ENCODE data around the gene RPL37. TPM values are rescaled to one million over a fixed set of nuclear protein-coding genes. Genes with fewer than 3 reads are reported as not detected.

RPL37 gene
- total RNA-seq, 1 experiment from 2014 or later: 1,699 TPM

DNA sequence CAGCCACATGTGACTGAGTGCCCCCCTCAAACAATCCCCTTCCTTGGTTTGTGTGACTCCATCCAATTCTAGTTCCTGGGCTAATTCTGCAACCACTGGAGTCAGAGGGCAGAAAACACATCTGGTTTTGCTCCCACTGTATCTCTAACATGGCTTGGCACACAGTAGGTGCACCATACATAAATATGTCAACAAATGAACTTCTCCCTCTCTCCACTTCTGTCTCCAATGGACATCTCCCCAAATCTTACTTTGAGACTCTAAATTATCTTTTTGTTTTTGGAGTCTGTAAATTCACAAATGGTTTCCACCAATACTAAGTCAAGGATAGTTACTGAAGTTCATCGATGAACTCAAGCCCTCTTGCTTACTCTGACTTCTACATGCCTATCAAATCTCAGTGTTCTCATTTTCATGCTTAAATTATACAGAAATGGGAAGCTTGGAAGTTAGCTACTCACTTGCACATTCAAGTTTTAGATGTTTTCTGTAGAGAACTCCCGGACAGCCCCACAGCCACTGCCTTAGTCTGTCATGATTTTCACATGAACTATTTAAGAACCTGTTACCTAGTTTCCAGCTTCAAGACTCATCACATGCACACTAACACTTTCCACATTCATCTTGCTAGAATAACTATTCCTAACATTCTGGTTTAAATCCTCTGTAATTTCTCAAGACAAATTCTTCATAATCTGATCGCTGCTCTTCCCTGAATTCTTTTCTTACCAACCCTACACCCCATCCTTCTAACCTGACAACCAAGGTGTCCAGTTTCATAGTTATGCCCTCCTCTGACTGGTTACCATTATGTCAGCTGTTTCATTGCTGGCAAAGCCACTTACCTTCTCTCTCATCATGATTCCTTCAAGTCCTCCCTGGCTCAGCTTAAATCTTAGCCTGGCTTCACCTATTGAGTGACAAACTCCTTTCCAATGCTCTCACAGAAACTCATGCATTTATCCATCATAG, 6.0 kb downstream of the RPL37 start:
- no TSS peak for BruUV-seq (replicated peaks)
- Mint-ChIP-seq H3K27ac (ENCODE audit: unreplicated experiment) (peak overlapping the region; percentile 83), H3K36me3 (ENCODE audit: insufficient read depth, unreplicated experiment) (peaks cover 93% of the 10 kb centered on the region), H3K27me3 (ENCODE audit: insufficient read depth, unreplicated experiment) (no peaks in the 10 kb centered on the region), H3K9me3 (ENCODE audit: unreplicated experiment) (no peaks in the 10 kb centered on the region), H3K4me1 (ENCODE audit: low read depth, unreplicated experiment) (peaks cover 23% of the 10 kb centered on the region), H3K4me3 (ENCODE audit: unreplicated experiment) (no peak overlapping the region)
- intact Hi-C loops (cut with micrococcal nuclease; ENCODE audit: unreplicated experiment): no loop called here
- ChIA-PET POLR2A (interaction anchor here (0.6 kb wide), 1 partner anchor 30 kb away, joined by 5 read pairs; the partner anchor contains the start of gene PRKAA1), CTCF (no interaction called here)
- peaks cover 18% of the 10 kb centered on the region for H3K36me3 ChIP-seq (ENCODE audit: control insufficient read depth, insufficient read depth, low read length)
- H3K4me3 ChIP-seq (ENCODE audit: low read depth, low read length): no peak overlapping the region
- H3K9me3 ChIP-seq: no peaks in the 10 kb centered on the region
- TF ChIP-seq, protein P1, sequence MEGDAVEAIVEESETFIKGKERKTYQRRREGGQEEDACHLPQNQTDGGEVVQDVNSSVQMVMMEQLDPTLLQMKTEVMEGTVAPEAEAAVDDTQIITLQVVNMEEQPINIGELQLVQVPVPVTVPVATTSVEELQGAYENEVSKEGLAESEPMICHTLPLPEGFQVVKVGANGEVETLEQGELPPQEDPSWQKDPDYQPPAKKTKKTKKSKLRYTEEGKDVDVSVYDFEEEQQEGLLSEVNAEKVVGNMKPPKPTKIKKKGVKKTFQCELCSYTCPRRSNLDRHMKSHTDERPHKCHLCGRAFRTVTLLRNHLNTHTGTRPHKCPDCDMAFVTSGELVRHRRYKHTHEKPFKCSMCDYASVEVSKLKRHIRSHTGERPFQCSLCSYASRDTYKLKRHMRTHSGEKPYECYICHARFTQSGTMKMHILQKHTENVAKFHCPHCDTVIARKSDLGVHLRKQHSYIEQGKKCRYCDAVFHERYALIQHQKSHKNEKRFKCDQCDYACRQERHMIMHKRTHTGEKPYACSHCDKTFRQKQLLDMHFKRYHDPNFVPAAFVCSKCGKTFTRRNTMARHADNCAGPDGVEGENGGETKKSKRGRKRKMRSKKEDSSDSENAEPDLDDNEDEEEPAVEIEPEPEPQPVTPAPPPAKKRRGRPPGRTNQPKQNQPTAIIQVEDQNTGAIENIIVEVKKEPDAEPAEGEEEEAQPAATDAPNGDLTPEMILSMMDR (IDR thresholded peaks at IDR 0.05; ENCODE audit: insufficient read depth in 1 of 2, low read depth in 1 of 2, low read length in 1 of 2, severe bottlenecking in 1 of 2, unreplicated experiment in 1 of 2): no peak
- H3K27me3 ChIP-seq (replicated peaks; ENCODE audit: control insufficient read depth, insufficient read depth, low read length): no peaks in the 10 kb centered on the region
- peaks cover 18% of the 10 kb centered on the region for H3K4me1 ChIP-seq
- DNase-seq: no peak

DNA sequence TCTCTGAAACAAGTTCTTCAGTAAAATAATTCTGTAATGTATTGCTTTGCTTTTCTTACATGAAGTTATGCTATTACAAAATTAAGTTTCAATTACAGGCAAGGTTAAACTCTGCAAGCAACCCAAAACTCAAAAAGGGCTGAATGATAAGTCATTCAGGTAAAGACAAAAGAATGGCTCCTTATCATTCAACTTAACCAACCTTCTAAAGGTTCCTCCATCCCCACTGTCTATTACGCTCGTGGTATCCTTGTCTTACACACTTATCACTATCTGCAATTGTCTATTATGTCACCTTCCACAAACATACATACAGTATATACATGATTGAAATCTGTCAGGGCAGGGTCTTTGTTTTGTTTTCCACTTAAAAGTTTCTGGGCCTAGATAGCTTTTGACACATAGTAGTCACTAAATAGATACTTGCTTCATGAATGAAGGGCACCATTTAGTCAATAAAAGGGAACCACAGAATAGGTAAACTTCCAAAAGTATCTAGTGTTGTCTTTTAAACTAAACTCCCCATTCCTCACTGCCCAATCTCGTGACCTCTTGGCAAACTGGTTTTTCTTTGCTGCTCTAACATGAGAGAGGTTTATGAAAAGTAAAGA, 6.9 kb downstream of the RPL37 start:
- H3K4me3 Mint-ChIP-seq (ENCODE audit: unreplicated experiment): no peak overlapping the region
- no peaks in the 10 kb centered on the region for H3K9me3 Mint-ChIP-seq (ENCODE audit: unreplicated experiment)
- POLR2A ChIA-PET: interaction anchor here (0.6 kb wide), 1 partner anchor 1457 kb away, joined by 3 read pairs; no protein-coding TSS in a partner anchor
- no TSS peak for BruUV-seq (replicated peaks)
- intact Hi-C loops (cut with micrococcal nuclease; ENCODE audit: unreplicated experiment): no loop called here
- no peak for DNase-seq
- Histone ChIP-seq H3K27me3 (replicated peaks; ENCODE audit: control insufficient read depth, insufficient read depth, low read length) (no peaks in the 10 kb centered on the region), H3K36me3 (ENCODE audit: control insufficient read depth, insufficient read depth, low read length) (peaks cover 16% of the 10 kb centered on the region), H3K4me3 (ENCODE audit: low read depth, low read length) (no peak overlapping the region), H3K4me1 (peaks cover 13% of the 10 kb centered on the region), H3K9me3 (no peaks in the 10 kb centered on the region)
- CTCF ChIA-PET: no interaction called here
- TF ChIP-seq, protein P1 (IDR thresholded peaks at IDR 0.05; ENCODE audit: insufficient read depth in 1 of 2, low read depth in 1 of 2, low read length in 1 of 2, severe bottlenecking in 1 of 2, unreplicated experiment in 1 of 2): no peak
- H3K4me1 Mint-ChIP-seq (ENCODE audit: low read depth, unreplicated experiment): peaks cover 23% of the 10 kb centered on the region
- peaks cover 85% of the 10 kb centered on the region for H3K36me3 Mint-ChIP-seq (ENCODE audit: insufficient read depth, unreplicated experiment)
- no peaks in the 10 kb centered on the region for H3K27me3 Mint-ChIP-seq (ENCODE audit: insufficient read depth, unreplicated experiment)
- H3K27ac Mint-ChIP-seq (ENCODE audit: unreplicated experiment): peak overlapping the region; percentile 83

DNA sequence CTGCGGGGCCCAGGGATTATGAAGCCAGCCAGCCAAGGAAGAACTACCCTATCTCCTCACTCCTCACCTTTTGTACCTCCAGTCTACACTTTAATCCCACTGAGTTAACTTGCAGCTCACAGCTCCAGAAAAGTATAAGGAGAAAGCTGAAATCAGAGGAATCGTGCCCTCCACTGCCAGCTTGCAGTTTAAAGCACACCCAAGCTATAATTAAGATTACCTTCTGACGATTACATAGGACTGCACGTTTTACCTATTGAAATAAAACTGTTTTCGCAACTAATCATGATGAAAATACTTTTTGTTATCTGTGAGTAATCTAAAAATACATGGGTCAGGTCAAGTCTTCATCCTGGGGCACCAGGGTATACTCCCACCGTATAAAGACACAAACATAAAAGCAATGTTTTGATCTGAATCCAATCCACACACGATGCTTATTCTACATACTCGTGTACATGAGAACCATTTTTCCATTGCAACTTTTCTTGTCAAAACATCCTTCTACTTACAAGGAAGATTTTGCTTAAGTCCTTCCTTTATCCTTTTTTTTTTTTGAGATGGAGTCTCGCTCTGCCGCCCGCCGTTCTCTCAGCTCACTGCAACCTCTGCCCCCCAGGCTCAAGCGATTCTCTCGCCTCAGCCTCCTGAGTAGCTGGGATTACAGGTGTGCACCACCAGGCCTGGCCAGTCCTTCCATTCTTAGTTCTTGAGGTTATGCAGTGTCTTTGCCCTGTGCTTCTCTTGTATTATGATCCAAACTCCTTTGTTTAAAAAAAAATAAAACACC, 7.6 kb downstream of the RPL37 start:
- peaks cover 77% of the 10 kb centered on the region for H3K36me3 Mint-ChIP-seq (ENCODE audit: insufficient read depth, unreplicated experiment)
- peaks cover 23% of the 10 kb centered on the region for H3K4me1 Mint-ChIP-seq (ENCODE audit: low read depth, unreplicated experiment)
- no peak overlapping the region for H3K27ac Mint-ChIP-seq (ENCODE audit: unreplicated experiment)

More for the DNA sequence above, 7.6 kb downstream of the RPL37 start:
- TF ChIP-seq, protein P1 (IDR thresholded peaks at IDR 0.05; ENCODE audit: insufficient read depth in 1 of 2, low read depth in 1 of 2, low read length in 1 of 2, severe bottlenecking in 1 of 2, unreplicated experiment in 1 of 2): no peak
- H3K9me3 Mint-ChIP-seq (ENCODE audit: unreplicated experiment): no peaks in the 10 kb centered on the region
- BruUV-seq (replicated peaks): no TSS peak
- Histone ChIP-seq H3K4me3 (ENCODE audit: low read depth, low read length) (no peak overlapping the region), H3K9me3 (no peaks in the 10 kb centered on the region), H3K27me3 (replicated peaks; ENCODE audit: control insufficient read depth, insufficient read depth, low read length) (no peaks in the 10 kb centered on the region), H3K4me1 (peaks cover 6% of the 10 kb centered on the region; the same call in 1 of the 2 replicates), H3K36me3 (ENCODE audit: control insufficient read depth, insufficient read depth, low read length) (peaks cover 16% of the 10 kb centered on the region)
- intact Hi-C loops (cut with micrococcal nuclease; ENCODE audit: unreplicated experiment): no loop called here
- no peak for DNase-seq
- no peaks in the 10 kb centered on the region for H3K27me3 Mint-ChIP-seq (ENCODE audit: insufficient read depth, unreplicated experiment)
- POLR2A ChIA-PET: interaction anchor here (0.6 kb wide), 1 partner anchor 1457 kb away, joined by 3 read pairs; no protein-coding TSS in a partner anchor
- CTCF ChIA-PET: no interaction called here
- no peak overlapping the region for H3K4me3 Mint-ChIP-seq (ENCODE audit: unreplicated experiment)
